NAMALWA (cell line): ENCODE results near the gene SERPINA6.
"Not testable (repeated sequence)": the region's sequence is repeated elsewhere in the genome, so short reads cannot be mapped to it uniquely, and the experiment has no call there.

Experiments used
- DNase-seq: peaks from one replicate; pipeline ENCODE4 v3.0.0-alpha.2; 2015; ENCODE audit warnings: low spot score

Gene SERPINA6

DNA sequence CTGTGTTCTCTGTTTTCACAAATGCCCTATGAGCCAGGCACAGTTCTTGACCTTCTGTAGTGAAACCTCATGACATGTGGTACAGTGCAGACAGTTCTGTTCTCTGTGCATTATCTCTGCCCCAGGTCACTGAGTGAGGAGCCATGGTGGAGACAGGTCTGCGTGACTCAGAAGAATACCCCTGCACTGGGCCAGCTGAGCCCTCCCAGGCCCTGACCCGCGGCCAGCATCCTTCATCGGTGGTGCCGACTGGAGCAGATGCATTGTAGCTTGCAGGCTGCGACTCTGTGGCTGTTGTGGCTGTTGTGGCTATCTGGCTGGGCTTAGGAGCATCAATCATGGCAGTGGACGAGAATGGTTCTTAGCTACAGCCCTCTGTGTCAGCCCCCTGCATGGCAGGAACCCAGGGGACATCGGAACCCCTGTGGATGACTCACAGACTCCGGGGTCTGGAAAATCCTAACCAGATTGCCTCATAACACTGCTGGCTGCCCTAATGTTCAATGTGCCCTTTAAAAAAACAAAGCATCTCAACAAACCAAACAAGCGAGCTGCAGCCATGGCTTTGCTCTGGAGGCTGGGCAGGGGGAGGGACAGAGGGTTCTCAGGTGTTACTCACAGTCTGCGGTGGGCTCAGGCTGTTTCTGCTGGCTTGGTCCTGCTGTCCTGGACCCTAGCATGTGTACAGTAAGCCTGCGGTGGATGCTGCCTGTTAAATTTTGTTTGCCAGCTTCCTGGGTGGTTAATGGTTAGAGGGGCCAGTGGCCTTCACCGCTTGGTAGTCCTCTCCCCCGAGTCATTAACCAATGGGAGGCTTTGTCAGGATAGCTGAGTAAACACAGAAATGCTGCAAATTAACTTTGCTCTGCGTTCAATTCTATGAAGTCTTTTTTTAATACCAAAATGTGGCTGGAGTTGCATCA is at the start of gene SERPINA6:
Gene SERPINA6 (minus strand): TSS at position 689 of the 923 bp plus-strand sequence. CDS start 8,688 bp downstream, outside the sequence.
- DNase-seq = no peak

DNA sequence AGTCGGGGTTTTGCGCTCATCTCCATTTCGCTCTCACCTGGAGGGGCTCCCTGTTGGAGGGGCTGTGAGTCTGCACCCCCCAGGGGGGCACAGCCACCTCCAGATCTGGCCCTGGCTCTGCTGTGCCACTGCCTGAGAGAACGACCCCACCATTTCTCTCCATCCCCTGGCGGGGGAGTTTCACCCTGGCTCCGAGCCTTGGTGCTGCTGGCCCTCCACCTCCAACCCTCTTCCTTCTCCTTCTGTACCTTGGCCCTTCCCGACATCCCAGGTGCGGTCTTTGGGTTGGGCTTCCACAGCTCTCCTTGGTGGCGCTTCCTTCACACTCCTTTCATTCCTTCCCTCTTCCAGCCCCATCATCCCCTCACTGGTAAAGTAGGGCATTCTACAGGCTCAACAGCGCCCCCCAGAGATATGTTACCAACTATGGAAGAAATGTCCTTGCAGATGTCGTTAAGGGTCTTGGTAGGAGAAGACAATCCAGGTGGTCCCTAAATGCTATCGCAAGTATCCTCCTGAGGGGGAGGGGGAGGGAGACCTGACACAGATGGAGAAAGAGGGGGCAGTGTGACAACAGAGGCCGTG is 49.0 kb upstream of the SERPINA6 start:
- DNase-seq = no peak

- DNase-seq = no peak
Observed at GRCh38 chr14:94370524-94370910, 47.4 kb upstream of the SERPINA6 start.

DNA sequence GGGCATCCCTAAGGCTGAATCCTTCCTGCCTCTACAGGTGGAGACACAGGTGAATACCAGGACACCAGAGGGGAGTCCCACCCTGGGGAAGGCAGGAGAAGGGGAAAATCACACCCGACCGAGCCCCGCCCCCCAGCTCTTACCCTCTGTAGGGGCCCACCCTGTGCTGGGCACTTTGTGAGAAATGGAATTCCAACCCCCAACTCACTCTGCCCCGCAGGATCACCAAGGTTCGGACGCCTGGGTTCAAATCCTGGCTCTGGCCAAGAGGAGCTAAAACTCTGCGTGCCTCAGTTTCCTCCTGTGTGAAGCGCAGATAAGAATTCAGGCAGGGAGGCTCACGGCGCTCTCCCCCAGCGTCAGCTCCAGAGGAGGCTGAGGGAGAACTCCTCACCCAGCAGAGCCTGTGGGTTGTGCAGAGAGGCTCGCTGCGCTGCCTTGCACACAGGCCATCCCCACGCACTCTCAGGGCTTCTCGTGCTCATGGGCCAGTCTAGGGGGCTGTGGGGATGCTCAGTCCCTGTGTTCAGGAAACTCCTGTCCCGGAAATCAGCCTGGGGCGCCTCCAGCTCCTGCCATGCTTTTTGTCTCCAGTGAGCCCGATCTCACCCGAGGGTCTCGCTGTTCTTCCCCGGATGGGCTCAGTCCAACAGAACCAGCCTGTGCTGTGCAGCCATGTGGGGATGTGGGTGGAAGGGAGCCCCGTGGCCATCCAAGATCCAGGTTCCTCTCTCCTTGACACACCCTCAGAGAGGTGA is 46.8 kb upstream of the SERPINA6 start:
- not testable (repeated sequence) for DNase-seq

GRCh38 chr14:94368956-94369355 is 45.8 kb upstream of the SERPINA6 start:
- no peak for DNase-seq

DNA sequence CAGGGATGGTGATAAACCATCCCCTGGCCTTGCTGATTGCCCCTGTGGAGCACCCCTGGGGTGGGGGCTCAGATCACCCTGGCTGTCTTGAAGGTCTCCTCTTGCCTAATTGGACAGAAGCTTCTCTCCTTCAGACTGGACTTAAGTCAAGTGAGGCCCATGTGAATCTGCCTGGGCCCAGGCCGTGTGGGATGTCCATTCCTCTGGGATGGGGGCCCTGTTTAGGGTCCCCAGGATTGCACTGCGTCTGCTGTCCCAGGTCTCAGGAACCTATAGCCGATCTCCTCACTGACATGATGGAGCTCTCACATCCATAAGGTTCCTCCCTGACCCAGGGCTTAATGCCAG is 45.1 kb upstream of the SERPINA6 start:
- DNase-seq = no peak

DNA sequence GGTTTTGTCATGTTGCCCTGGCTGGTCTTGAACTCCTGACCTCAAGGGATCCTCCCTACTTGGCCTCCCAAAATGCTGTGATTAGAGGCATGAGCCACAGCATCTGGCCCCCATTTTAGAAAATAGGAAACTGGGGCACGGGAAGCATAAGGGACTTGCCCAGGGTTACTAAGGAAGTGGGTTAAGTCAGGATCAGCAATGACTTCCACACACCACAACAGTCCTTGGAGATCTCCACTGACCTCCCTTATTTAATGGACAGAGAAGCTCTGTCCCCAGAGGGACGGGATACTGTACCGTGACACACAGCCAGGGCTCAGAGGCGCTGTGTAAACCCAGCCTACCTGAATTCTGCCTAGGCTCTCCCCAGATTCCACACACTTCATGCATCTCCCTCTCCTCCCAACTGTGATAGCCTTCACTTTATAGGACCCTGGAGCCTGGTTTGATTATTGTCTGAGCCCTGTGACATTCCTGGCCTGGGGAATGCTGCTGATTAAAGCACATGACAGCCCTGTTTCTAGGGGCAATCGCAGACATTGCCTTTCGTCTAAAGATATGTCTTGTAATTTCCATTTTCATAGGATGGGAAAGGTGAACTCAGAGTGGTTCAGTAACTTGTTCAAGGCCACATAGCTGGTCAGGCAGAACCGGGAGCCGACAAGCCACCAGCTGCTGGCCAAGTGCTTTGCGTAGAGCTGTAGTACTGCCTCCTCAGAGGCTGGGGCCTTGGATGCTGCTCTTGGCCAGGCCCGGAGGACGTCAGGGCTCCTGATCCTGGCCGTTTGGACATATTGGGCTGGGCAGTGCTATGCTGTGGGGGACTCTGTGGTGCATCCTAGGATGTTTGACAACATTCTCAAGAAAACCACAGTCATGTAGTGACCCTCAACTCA is 44.5 kb upstream of the SERPINA6 start:
- no peak for DNase-seq

GRCh38 chr14:94366146-94366915 is 43.2 kb upstream of the SERPINA6 start, which contains the start of gene SERPINA2:
TSS of gene SERPINA2 (minus strand) at chr14:94366698.
- DNase-seq = no peak

GRCh38 chr14:94365624-94366023 is 42.5 kb upstream of the SERPINA6 start:
- no peak for DNase-seq

DNA sequence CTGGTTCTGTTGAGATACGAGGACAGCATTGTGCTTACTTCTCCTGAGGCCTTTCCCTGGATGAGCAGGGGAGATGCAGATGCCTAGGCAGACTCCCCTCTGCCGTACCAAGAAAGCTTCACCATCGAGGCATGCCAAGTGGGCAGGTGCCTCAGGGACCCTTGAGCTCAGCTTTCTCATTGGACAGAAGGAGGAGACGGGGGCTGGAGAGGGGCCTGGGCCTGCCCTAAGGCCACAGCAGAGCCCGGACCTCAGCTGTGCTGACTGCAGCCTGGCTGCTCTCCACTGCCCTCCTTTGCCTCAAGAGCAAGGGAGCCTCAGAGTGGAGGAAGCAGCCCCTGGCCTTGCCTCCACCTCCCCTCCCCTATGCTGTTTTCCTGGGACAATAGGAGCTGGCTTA is 41.8 kb upstream of the SERPINA6 start:
- DNase-seq = no peak

GRCh38 chr14:94364037-94364436 is 40.9 kb upstream of the SERPINA6 start:
- no peak for DNase-seq

DNA sequence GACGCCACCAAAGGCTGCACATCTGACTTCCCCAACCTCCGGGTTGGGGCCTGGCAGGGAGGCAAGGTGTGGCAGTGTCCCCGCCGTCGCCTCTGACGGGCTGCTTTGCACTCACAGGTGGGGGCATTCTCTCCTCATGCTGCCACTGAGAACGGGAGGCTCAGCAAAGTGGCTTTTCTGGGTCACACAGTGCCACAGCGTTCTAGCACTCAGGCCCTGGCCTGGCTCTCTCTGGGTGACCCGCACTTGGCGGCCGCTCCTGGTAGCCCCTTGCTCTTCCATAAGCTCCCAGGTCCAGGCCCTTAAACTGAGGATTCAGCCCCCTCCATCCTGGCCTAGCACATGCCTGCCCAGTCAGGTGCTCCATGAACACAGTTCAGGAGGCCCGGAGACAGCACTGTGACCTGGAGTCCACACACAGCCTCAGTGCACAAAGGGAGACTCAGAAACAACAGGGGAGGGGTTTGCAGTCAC is 40.1 kb upstream of the SERPINA6 start:
- DNase-seq = no peak

DNA sequence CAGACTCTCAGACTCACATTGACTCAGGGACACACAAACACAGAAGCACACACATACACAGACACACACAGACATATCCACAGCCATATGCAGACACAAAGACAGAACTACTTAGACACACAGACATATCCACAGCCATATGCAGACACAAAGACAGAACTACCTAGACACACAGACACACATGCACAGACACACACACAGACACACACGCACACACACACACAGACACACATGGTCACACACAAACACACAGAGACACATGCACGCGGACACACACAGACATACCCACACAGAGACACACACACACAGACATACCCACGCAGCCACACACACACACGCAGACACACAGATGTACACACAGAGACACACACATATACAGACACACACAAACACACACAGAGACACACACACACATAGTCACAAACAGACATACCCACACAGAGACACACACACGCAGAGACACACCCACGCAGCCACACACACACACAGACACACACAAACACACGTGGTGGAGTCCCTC is 39.5 kb upstream of the SERPINA6 start:
- no peak for DNase-seq

GRCh38 chr14:94361682-94362081 is 38.5 kb upstream of the SERPINA6 start:
- DNase-seq = no peak

DNA sequence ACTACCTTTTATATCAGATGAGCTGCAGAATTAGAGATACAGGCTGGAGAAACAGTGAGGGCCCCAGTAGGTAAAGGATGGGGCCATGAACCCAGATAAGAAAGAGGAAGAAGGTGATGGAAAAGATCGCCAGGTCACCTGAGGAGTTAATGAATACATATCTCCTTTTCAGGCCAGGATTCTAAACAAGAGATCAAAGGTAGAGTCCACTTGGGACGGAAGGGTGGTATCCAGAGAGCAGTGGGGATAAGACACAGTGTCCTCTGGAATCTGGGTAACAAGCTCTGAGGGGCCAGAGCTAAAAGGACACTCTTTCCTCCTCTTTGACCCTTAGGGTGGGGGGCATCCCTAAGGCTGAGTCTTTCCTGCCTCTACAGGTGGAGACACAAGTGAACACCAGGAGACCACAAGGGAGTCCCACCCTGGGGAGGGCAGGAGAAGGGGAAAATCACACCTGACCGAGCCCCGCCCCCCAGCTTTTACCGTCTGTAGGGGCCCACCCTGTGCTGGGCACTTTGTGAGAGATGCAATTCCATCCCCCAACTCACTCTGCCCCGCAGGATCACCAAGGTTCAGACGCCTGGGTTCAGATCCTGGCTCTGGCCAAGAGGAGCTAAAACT is 37.9 kb upstream of the SERPINA6 start:
- DNase-seq = no peak

- no peak for DNase-seq
Observed at GRCh38 chr14:94357166-94357565, 34.0 kb upstream of the SERPINA6 start.

- no peak for DNase-seq
Observed at GRCh38 chr14:94356379-94357056, 33.4 kb upstream of the SERPINA6 start.

DNA sequence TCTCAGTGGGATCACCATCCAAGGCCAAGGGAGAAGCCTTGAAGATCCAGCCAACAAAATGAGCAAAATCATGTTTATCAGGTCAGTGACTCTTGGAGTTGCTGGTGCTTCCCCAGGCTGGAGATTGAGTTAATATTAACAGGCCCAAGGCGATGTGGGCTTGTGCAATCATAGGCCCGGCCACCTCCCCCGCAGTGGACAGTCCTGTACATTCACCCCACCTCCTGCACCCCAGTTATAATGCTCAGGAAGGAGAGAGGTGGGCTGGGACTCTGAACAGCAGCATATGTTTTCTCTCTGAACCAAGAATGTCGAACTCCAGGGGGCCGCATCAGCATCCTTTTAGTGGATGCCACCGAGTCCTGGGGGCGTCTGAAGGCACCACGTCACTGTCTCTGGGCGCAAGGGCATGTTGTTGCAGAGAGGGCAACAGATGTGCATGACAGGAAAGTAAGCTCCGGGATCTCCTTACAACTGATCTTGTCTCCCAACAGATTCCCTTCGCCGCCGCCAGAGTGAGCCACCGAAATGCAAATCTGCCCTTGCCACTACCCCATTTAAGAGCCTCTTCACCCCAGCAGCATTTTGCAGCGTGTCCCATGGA is 32.2 kb upstream of the SERPINA6 start:
- no peak for DNase-seq

GRCh38 chr14:94354638-94355185 is 31.6 kb upstream of the SERPINA6 start:
- no peak for DNase-seq
